Midbrain (tissue), 1 donor: ENCODE results near the gene ADORA2B.
"Not testable (repeated sequence)": the region's sequence is repeated elsewhere in the genome, so short reads cannot be mapped to it uniquely, and the experiment has no call there.

Experiments
- DNase-seq: peaks from one replicate; lab custom pipeline; 2025; lab: John Stamatoyannopoulos, UW

ADORA2B gene

GRCh38 chr17:15955793-15956541 lies 11.0 kb downstream of the ADORA2B start:
- no peak for DNase-seq

GRCh38 chr17:15957206-15957605 lies 12.3 kb downstream of the ADORA2B start:
- no peak for DNase-seq

- DNase-seq: no peak
Observed at GRCh38 chr17:15957608-15958307, 12.8 kb downstream of the ADORA2B start.

GRCh38 chr17:15958484-15958854 lies 13.5 kb downstream of the ADORA2B start:
- no peak for DNase-seq

GRCh38 chr17:15963670-15964110 lies 18.8 kb downstream of the ADORA2B start:
- DNase-seq: no peak

- no peak for DNase-seq
Observed at GRCh38 chr17:15965528-15965927, 20.6 kb downstream of the ADORA2B start.

GRCh38 chr17:15966183-15966878 lies 21.4 kb downstream of the ADORA2B start:
- peak; percentile 37 for DNase-seq

GRCh38 chr17:15966879-15967248 lies 21.9 kb downstream of the ADORA2B start:
- no peak for DNase-seq

GRCh38 chr17:15967706-15968399 lies 22.9 kb downstream of the ADORA2B start:
- DNase-seq: no peak

- no peak for DNase-seq
Observed at GRCh38 chr17:15969463-15969862, 24.5 kb downstream of the ADORA2B start.

GRCh38 chr17:15970500-15970899 lies 25.6 kb downstream of the ADORA2B start:
- no peak for DNase-seq

- DNase-seq: no peak
Observed at GRCh38 chr17:15971098-15971678, 26.3 kb downstream of the ADORA2B start.

- no peak for DNase-seq
Observed at GRCh38 chr17:15971882-15972281, 27.0 kb downstream of the ADORA2B start.

- DNase-seq: no peak
Observed at GRCh38 chr17:15972497-15972951, 27.6 kb downstream of the ADORA2B start.

GRCh38 chr17:15973016-15973415 lies 28.1 kb downstream of the ADORA2B start:
- no peak for DNase-seq

- DNase-seq: no peak
Observed at GRCh38 chr17:15973834-15974233, 28.9 kb downstream of the ADORA2B start.

- DNase-seq: no peak
Observed at GRCh38 chr17:15977894-15978293, 33.0 kb downstream of the ADORA2B start.

- no peak for DNase-seq
Observed at GRCh38 chr17:15978606-15979005, 33.7 kb downstream of the ADORA2B start.

- DNase-seq: not testable (repeated sequence)
Observed at GRCh38 chr17:15979013-15979412, 34.1 kb downstream of the ADORA2B start.

- no peak for DNase-seq
Observed at GRCh38 chr17:15981208-15981607, 36.3 kb downstream of the ADORA2B start.

GRCh38 chr17:15981646-15982580 lies 37.0 kb downstream of the ADORA2B start:
- DNase-seq: no peak
